ENCODE results near the gene RSPO3. TPM values are rescaled to one million over a fixed set of nuclear protein-coding genes. Genes with fewer than 3 reads are reported as not detected.

The RSPO3 gene
- total and polyA plus RNA-seq, 2 of the 4 experiments (the other 2 are of a cell fraction), result not detected

- H3K27me3 ChIP-seq (ENCODE audit: control insufficient read depth, insufficient read depth, low read length), result no peaks in the 10 kb centered on the region; the same call in 1 of the 2 replicates
- no peaks in the 10 kb centered on the region for H3K79me1 ChIP-seq (ENCODE audit: low read depth in 1 of 2, low read length in 2 of 2)
- H2AK5ac ChIP-seq (ENCODE audit: low read depth, low read length), result no peak overlapping the region
- no peaks in the 10 kb centered on the region for H3K9me3 ChIP-seq (ENCODE audit: control insufficient read depth, insufficient read depth, low read length)
- no peaks in the 10 kb centered on the region for H3K36me3 ChIP-seq (ENCODE audit: control insufficient read depth, insufficient read depth, low read length)
- H3K56ac ChIP-seq (ENCODE audit: extremely low read depth, insufficient read depth, low read length), result no peak overlapping the region
- H3K4me2 ChIP-seq (ENCODE audit: low read depth, low read length), result no peak overlapping the region
- no peak overlapping the region for H2AK9ac ChIP-seq (replicated peaks; ENCODE audit: low read depth, low read length, poor library complexity)
- H3K4me1 ChIP-seq (ENCODE audit: control insufficient read depth, insufficient read depth, low read length), result no peaks in the 10 kb centered on the region
- ATAC-seq (ENCODE audit: low read depth) (no peak), DNase-seq (no peak)
- no peak overlapping the region for H3K14ac ChIP-seq (replicated peaks; ENCODE audit: low read depth, low read length)
- no peak overlapping the region for H4K8ac ChIP-seq (ENCODE audit: low read depth in 2 of 2, low read length in 2 of 2)
- H3K23ac ChIP-seq (ENCODE audit: low read depth, low read length), result no peak overlapping the region
- H4K20me1 ChIP-seq (ENCODE audit: insufficient read depth, low read length), result no peaks in the 10 kb centered on the region
- H3K4ac ChIP-seq (ENCODE audit: low read depth, low read length), result no peak overlapping the region
- no TSS peak for BruUV-seq (replicated peaks)
- no peak overlapping the region for H2BK15ac ChIP-seq (ENCODE audit: low read depth, low read length)
- intact Hi-C loops (cut with micrococcal nuclease) (loop anchor here (5.0 kb wide), 1 partner anchor 823 kb away; no protein-coding TSS in a partner anchor), in situ Hi-C loops (cut with MboI; ENCODE audit: low sequenced_read_pairs) (no loop called here), dilution Hi-C loops (cut with HindIII; ENCODE audit: low sequenced_read_pairs, unreplicated experiment) (no loop called here)
- WGBS, 2 experiments (ENCODE audit: extremely low coverage in 2 of 2, insufficient read length in 1 of 2), result no CpG with 5 or more reads among the region's 3 CpGs
- CTCF ChIA-PET, result interaction anchor here (2.0 kb wide), 1 partner anchor 8 kb away, joined by 4 read pairs; no protein-coding TSS in a partner anchor
- no peak overlapping the region for H3K9ac ChIP-seq (ENCODE audit: low read depth, low read length)
- POLR2A ChIA-PET (ENCODE audit: unreplicated experiment), result no interaction called here
- no peaks in the 10 kb centered on the region for H3K9me1 ChIP-seq (ENCODE audit: insufficient read depth, low read length)
- no peak overlapping the region for H2AFZ ChIP-seq (replicated peaks; ENCODE audit: low read length, poor library complexity)
- no peak overlapping the region for H3K27ac ChIP-seq (ENCODE audit: insufficient read depth, low read length)
- H2BK120ac ChIP-seq (ENCODE audit: low read depth, low read length), result no peak overlapping the region
- no peak overlapping the region for H3K18ac ChIP-seq (ENCODE audit: low read depth, low read length)
- no peak overlapping the region for H3K4me3 ChIP-seq (ENCODE audit: insufficient read depth, low read depth, low read length)
- H2BK20ac ChIP-seq (ENCODE audit: low read depth, low read length), result no peak overlapping the region
- no peak overlapping the region for H2BK5ac ChIP-seq (ENCODE audit: low read depth, low read length, poor library complexity, severe bottlenecking)
- TF ChIP-seq RCOR1 (IDR thresholded peaks at IDR 0.05; ENCODE audit: insufficient replicate concordance, low read length), result no peak
- TF ChIP-seq BHLHE40 (IDR thresholded peaks at IDR 0.05; ENCODE audit: low read depth, low read length), result no peak
- TF ChIP-seq ELK1 (IDR thresholded peaks at IDR 0.05; ENCODE audit: borderline replicate concordance, low read depth, low read length), result no peak
- no peak for TF ChIP-seq MAFK (IDR thresholded peaks at IDR 0.05; ENCODE audit: low read depth, low read length)
- no peak for TF ChIP-seq USF2 (IDR thresholded peaks at IDR 0.05; ENCODE audit: low read depth, low read length)
- no peak for TF ChIP-seq NFE2L2 (IDR thresholded peaks at IDR 0.05; ENCODE audit: low read depth, low read length)
- TF ChIP-seq FOS (IDR thresholded peaks at IDR 0.05; ENCODE audit: low read depth, low read length), result no peak
- TF ChIP-seq CHD1 (IDR thresholded peaks at IDR 0.05; ENCODE audit: low read depth, low read length), result no peak
- no peak overlapping the region for H4K5ac ChIP-seq (ENCODE audit: low read depth, low read length)
- no peak overlapping the region for H4K91ac ChIP-seq (ENCODE audit: insufficient read depth, low read depth, low read length)
These were observed 67.0 kb downstream of the RSPO3 start for GRCh38 chr6:127185437-127185995.

All from IMR-90 (cell line).